M059J (cell line): ENCODE measurements around the gene MIDN. TPM values are rescaled to one million over a fixed set of nuclear protein-coding genes. Genes with fewer than 3 reads are reported as not detected.
"Not testable (repeated sequence)": the region's sequence is repeated elsewhere in the genome, so short reads cannot be mapped to it uniquely, and the experiment has no call there.

Experiments used
- DNase-seq: peaks from one replicate; pipeline ENCODE4 v3.0.0-alpha.2; 2012; ENCODE audit warnings: low read depth
- total RNA-seq: library from RNA; depleted of rRNA; stranded (reverse); fragments of >200 nt; shearing (Covaris generic); gene quantifications from 2 replicates; pipeline ENCODE4 v1.2.3, GENCODE V29; 2014

The MIDN gene
- total RNA-seq, 1 experiment from 2014 or later: 11.0 TPM

DNA sequence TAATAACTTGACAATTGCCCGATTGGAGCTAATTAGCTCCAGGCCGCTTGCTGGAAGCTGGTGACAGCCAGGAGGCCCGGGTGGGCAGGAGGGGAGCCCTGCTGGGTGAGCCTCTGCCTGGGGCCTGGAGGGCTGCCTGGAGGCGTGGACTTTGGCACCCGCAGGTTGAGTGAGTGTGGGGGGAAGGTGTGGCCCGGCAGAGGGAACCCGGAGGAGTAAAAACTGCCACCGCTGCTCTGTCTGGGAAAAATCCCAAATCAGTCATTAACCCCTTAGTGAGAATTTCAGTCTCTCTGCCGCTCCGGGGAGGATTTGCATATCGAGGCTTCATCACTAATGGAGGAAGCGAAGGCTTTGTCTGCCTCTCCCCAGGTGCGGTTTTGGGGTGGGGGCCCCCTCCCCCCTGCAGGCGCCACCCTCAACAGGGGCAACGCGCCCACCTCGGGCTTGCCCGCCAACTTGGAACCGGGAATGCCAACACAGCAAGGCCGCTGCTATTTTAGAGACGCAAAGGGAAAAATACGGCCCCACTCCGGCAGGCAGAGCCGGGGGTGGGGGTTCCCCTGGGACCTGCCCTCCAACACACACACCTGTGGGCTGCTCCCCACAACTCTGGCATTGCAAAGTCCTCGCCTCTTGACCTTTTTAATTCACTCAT, 43.5 kb downstream of the MIDN start:
- DNase-seq: no peak

DNA sequence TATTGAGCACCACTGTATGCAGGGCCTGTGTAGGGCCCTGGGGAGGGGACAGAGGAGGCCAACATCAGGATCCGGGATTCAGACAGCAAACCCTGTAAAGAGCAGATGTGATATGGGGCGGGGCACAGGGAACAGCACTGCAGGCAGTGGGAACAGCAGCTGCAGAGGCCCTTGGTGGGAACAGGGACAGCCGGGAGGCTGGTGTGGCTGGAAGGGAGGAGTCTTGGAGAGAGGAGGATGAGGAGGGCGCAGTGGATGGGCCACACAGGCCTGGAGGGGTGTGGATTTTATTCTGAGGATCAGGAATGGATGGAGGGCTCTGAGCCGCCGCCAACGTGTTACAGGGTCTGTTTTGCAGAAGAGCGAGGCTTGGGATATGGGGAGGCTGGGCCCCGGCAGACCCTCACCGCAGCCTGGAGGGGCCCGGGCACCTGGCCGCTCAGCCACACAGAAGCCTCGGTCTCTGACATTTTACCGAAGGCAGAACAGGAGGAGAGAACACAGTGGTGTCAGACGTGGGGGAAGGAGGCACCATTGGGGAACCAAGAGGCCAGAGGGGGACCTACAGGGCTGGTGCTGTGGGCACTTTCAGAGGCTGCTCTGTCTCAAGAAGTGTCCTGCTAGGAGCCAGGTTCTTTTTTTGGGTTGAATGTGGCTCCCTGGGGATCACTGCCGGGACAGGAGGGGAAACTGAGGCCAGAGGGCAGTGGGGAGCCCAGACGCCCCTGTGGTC, 44.2 kb downstream of the MIDN start:
- DNase-seq: no peak

DNA sequence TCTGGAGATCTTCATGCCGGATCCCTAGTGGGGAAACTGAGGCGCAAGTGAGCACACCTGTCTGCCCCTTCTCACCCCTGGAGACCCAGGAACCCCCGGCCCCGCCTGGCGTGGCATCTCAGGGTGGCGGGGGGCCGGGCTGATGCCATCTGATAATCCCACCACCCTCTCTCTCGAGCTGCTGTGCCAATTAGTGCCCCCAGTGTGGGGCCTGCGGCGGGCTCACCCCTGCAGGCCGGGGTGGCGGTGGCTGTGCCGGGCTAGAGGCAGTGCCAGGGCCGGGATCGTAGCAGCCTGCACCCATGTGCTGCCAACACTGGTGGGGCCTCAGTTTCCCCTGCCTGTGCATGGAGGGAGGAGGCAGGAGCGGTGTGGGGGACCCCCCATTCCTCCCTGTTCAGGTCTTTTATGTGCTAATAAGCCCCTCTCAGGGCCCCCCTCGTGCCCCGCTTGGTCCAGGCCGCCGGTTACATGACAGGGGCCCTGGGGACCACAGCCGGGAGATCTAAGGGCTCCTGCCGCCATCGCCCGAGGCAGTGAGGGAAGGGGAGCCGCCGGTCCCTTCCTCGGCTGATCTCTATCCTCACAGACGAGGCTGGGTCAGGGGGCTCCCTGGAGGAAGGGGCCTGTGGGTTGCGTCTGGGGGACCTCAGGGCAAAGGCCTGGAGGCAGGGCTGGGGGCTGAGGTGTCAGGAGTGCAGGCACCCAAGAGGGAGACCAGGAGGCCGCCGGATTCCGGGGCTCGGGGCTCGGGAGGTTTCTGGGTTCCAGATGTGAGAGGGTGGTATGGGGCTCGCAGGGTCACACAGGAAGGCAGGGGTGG, 45.6 kb downstream of the MIDN start:
- DNase-seq: no peak

DNA sequence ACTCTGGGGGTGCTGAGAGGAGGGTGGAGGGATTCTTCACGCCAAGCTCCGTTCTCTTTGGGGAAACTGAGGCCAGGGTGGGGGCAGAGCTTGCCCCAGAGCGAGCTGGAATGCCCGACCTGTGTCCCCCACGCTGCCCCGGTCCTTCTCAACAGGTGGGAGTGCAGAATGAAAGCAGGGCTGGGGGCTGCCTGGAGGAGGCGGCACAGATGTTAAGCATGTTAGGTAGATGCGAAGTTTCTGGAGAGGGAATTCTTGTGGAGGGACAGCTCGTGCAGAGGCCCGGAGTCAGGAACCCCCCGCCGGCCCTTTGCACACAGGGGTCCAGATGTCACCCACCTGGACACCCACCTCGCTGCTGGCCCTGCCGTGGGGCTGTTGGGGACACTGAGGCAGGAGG, 46.3 kb downstream of the MIDN start:
- DNase-seq: no peak

DNA sequence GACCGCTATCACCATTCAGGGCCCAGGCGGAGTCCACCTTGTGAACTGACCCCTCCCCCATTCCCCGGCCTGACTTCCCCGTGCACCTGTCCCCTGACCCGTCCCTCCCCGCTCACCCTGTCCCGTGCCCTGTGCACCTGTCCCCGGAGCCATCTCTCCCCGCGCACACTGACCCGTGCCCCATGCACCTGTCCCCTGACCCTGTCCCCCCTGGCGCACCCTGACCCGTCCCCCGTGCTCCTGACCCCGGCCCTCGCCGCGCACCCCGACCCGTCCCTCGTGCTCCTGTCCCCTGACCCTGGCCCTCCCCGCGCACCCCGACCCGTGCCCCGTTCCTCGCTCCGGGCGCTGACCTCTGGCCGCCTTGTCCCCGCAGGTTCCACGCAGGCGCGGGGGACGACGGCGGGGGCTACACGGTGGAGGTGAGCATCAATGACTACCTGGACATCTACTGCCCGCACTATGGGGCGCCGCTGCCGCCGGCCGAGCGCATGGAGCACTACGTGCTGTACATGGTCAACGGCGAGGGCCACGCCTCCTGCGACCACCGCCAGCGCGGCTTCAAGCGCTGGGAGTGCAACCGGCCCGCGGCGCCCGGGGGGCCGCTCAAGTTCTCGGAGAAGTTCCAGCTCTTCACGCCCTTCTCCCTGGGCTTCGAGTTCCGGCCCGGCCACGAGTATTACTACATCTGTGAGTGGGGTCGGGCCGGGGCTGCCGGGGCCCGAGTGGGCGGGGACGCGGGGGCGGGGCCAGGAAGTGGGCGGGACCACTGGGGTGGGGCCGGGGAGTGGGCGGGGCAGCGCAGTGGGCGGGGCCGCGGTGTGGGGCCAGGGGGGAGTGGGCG, 47.0 kb downstream of the MIDN start:
- DNase-seq: no peak

DNA sequence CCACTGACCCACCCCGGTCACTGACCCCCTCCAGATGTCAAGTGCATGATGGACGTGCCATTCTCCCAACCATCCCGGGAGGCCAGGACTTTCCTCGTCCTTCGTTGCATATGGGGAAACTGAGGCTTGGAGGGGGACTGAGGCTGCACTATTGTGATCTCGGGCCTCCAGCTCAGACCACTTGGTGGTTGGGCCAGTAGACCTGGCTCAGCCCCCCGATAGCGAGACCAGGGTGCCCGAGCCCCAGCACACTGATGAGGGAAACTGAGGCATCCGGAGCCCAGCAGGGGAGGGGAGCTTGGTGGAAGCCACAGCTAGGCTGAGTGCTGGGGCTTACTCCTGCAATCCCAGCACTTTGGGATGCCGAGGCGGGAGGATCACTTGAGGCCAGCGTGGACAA, 47.7 kb downstream of the MIDN start:
- DNase-seq: no peak

DNA sequence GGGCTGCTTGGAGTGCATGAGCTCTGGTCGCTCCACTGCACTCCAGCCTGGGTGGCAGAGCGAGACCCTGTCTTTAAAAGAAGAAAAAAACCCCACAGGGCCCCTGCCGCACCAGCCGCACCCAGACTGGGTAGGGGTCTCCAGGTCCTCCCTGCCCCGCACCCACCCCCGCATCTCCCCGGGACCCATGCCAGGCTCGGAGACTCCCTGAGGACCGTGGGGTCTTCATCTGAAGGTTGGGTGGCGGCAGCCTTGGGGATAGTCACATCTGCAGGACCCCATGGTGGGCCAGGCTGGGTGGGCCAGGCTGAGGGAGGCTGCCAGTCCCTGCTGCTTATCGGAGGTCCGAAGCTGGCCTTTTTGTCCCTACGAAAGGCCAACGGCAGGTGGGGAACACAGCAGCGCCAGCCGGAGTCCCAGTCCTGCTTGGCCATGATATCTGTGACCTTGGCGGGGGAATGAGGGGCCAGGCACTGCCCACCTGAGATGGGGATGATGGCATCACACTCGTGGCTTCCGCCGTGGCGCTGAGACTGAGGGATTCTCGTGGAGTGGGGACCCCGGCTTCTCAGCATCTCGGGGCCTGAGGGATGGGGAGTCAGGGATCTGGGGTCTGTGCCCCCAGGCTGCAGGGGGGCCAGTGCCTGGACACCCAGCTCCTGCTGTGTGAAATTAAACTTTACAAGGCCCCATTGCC, 48.3 kb downstream of the MIDN start:
- DNase-seq: no peak

DNA sequence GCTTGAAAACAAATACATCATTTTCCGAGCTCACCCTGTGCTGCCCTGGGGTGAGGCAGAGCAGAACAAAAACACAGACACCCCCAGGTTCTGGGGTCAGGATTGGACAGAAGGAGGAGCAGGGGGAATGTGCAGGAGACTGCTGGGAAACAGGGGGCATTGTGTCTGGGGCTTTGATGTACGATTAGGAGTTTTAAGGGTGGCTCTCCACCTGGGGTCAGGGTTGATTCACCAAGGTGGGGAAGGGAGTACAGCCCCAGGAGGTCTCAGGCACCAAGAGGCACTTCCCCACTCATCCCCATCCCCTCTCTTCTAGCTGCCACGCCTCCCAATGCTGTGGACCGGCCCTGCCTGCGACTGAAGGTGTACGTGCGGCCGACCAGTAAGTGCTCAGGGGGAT, 49.9 kb downstream of the MIDN start:
- DNase-seq: no peak

DNA sequence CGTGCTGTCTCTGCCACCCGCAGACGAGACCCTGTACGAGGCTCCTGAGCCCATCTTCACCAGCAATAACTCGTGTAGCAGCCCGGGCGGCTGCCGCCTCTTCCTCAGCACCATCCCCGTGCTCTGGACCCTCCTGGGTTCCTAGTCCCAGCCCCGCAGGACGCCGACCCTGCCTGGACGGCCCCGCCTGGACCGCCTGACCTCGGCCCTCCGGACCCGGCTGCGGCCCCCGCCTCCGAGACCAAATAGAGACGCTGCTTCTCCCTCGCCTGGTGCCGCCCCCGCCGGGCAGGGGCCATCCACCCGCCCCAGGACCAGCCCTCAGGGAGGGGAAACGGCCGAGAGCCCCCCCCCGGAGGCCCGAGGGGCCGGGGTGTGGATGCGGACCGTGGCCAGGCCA, 51.4 kb downstream of the MIDN start:
- no peak for DNase-seq

DNA sequence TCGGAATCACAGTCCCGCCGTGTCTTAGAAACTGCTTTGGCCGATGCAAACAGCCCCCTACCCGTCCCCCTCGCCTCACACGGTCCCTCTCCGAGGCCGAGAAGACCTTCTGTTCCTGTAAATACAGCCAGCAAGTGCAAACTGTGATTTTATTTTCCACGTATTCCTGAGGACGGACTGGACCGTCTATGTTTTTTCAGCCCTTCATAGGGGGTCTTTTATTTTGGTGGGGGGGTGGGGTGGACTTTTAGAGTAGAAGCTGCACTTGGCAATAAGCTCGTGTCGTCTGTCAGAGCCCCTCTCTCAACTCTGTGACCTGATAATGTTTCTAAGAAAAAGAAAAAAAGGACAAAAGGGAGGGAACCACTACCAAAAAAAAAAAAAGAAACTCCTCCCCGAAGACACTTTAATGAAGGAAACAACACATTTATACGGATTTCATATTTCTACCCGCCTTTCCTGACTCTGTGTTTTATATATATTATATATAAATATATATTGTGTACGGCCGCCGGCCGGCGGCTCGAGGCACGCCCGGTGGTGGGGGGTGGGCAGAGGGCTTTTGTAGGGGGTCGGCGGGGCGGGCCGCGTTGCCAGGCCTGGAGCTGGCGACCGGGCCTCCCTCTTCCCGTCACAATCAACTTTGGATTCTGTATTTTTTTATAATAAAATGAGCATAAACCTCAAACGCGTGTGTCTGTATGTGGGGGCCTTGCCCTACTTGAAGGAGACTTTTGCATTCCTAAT, 52.5 kb downstream of the MIDN start:
- no peak for DNase-seq

DNA sequence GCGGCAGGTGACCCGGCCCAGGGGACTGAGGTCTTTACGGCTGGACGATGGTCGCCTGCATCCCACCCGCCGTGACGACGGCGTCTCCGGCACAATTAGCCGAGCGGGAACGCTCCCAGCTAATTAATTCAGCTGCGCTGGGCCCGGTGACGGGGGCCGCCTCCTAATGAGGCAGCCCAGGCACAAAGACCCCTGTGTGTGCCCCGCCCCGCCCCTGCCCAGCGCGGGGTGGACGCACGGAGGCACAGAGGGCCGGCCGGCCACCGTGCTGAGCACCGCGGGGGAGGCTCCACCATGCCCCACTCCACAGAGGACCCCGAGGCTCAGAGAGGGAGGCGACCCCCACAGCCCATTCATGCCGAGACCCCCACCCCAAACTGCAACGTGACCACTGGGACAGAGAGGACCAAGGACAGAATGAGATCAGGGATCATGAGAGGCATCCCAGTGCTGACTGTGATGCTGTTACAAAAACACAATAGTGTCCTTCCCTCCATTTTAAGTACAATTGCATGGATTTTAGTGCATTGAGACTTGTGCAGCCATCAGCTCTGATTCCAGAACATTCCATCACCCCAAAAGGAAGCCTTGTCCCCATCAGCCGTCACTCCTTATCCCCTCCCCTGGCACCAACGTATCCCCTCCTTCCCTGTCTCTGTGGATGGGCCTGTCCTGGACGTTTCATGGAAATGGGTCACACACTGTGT, 54.3 kb downstream of the MIDN start:
- no peak for DNase-seq

DNA sequence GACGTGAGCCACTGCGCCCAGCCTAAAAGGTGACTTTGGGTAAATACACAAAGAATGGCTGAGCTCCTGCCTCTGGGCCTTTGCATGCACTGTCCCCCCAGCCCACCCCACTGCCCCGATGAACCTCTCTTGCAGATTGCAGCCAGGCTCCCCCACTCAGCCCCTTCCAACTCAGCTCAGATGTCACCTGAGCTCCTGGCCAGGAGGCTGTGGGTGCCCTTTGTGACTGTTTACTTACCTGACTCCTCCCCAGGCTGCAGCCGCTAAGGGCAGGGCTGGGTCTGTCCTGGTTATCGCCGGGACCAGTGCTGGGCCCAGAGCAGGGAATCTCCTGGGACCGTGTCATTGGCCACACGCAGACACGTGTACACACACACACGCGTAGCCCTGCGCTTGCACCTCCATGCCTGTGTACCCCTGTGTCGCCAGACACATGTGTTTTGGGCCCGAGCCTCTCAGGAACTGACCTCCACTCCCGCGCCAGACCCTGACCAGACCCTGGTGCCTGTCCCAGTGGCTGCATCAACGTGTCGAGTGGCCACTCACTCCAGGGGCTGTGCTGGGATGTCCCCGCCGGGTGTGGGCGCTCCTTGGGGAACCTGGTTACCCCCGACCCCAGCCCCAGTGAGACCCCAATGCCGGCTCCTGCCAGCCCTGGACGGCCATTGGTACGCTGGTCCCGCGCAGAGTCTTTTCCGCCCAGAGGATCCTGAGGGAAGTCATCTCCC, 56.0 kb downstream of the MIDN start:
- no peak for DNase-seq

DNA sequence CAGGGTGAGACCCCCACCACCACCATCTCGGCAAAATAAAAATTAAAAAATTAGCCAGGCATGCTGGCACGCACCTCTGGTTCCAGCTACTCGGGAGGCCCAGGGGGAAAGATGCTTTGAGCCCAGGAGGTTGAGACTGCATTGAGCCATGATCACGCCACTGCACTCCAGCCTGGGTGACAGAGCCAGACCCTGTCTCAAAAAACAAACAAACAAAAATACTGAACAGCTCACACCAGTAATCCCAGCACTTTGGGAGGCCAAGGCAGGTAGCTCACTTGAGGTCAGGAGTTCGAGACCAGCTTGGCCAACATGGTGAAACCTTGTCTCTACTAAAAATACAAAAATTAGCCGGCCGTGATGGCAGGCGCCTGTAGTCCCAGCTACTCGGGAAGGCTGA, 57.0 kb downstream of the MIDN start:
- not testable (repeated sequence) for DNase-seq

DNA sequence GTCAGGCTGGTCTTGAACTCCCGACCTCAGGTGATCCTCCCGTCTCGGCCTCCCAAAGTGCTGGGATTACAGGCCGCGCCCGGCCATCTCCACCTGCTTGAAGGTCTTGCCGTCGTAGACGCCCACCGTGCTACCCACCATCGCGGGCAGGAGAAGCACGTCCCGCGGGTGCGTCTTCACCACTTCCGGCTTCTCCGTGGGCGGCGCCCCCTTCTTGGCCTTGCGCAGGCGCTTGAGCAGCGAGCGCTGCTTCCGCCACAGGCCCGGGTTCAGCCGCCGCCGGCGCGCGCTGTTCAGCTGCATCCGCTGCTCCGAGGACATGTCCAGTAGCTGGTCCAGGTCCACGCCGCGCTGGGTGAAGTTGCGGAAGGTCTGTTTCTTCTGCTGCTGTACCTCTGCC, 58.9 kb downstream of the MIDN start:
- no peak for DNase-seq

DNA sequence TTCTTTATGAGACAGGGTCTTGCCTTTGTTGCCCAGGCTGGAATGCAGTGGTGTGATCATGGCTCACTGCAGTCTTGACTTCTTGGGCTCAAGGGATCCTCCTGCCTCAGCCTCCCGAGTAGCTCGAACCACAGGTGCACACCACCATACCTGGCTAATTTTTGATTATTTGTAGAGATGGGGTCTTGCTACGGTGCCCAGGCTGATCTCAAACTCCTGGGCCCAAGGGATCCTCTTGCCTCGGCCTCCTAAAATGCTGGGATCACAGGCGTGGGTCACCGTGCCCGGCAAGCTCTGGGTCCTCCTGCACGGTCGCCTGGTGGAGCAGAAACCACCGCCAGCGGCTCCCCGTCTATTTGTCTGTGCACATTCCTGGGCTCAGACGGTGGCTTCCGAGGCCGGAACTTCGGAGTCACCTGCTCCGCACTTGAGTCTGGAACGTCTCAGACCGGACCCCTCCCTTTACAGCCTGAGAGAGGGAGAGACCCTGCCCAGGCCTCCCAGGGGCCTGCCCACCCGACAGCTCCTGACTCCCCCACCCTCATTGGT, 59.4 kb downstream of the MIDN start:
- no peak for DNase-seq

DNA sequence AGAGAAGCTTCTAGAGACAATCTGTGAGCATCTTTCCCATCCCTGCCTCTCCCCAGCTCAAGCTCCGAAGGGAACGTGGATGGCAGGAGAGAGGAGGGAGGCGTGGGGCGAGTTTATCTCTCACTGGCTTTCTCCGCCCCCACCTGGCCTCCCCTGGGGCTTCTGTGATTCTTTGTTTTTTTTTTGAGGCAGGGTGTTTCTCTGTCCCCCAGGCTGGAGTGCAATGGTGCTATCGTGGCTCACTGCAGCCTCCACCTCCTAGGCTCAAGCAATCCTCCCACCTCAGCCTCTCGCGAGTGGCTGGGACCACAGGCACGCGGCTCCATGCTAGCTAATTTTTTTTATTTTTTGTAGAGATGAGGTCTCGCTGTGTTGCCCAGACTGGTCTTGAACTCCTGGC, 60.3 kb downstream of the MIDN start:
- DNase-seq: no peak
